Keratinocyte (primary cell): Measurements from ENCODE around the gene COQ7.

Experiments
- CTCF ChIP-seq, 3 experiments: IDR thresholded peaks in 1 of 3; conservative IDR thresholded peaks in 1 of 3; optimal IDR thresholded peaks in 1 of 3; 2 replicates in 2 of 3; 3 replicates in 1 of 3; pipeline versions ENCODE3 to v1.5.1; 2011; ENCODE audit warnings: low read length in 3 of 3, mild to moderate bottlenecking in 3 of 3, moderate library complexity in 2 of 3, control low read depth in 1 of 3, inconsistent platforms in 1 of 3; ENCODE audit not compliant: insufficient read depth in 2 of 3; ENCODE audit errors: extremely low read depth in 1 of 3
- EZH2 ChIP-seq: IDR thresholded peaks from one replicate; pipeline ENCODE4 v1.6.1; 2012; ENCODE audit warnings: inconsistent platforms, mild to moderate bottlenecking, low read length, moderate library complexity

- TF ChIP-seq CTCF (optimal IDR thresholded peaks at IDR 0.05 in 1 of 3, IDR thresholded peaks at IDR 0.05 in 1 of 3, conservative IDR thresholded peaks at IDR 0.05 in 1 of 3; ENCODE audit: extremely low read depth in 1 of 3, insufficient read depth in 2 of 3, low read length in 3 of 3) = no peak
- no peak for TF ChIP-seq EZH2
Measured at GRCh38 chr16:19062706-19063105, 4.7 kb upstream of the COQ7 start.
